NCI-H460 (cell line): ENCODE results near the gene LRRC63. TPM values are rescaled to one million over a fixed set of nuclear protein-coding genes. Genes with fewer than 3 reads are reported as not detected.
"Not testable (repeated sequence)": the region's sequence is repeated elsewhere in the genome, so short reads cannot be mapped to it uniquely, and the experiment has no call there.

ENCODE experiments used
- DNase-seq: peaks from one replicate; pipeline ENCODE4 v3.0.0-alpha.2; 2016; ENCODE audit warnings: low read depth; ENCODE audit errors: extremely low read depth
- total RNA-seq: library from RNA; depleted of rRNA; stranded (reverse); fragments of >200 nt; shearing (Covaris generic); gene quantifications from 2 replicates; pipeline ENCODE4 v1.2.3, GENCODE V29; 2014

The LRRC63 gene
- total RNA-seq, 1 experiment from 2014 or later: 25.2 TPM

- not testable (repeated sequence) for DNase-seq
These were observed 8.5 kb downstream of the LRRC63 start for GRCh38 chr13:46220234-46220633.

GRCh38 chr13:46229251-46229650, 17.5 kb downstream of the LRRC63 start:
- DNase-seq: no peak

- no peak for DNase-seq
These were observed 20.6 kb downstream of the LRRC63 start for GRCh38 chr13:46232281-46232680.

- DNase-seq: no peak
These were observed 23.6 kb downstream of the LRRC63 start for GRCh38 chr13:46235286-46235685.

GRCh38 chr13:46265292-46265691, 53.6 kb downstream of the LRRC63 start:
- no peak for DNase-seq

GRCh38 chr13:46267166-46267565, 55.4 kb downstream of the LRRC63 start:
- no peak for DNase-seq

- DNase-seq: no peak
These were observed 58.7 kb downstream of the LRRC63 start for GRCh38 chr13:46270416-46270815.

GRCh38 chr13:46274094-46274698, 62.5 kb downstream of the LRRC63 start:
- no peak for DNase-seq

GRCh38 chr13:46278474-46278873, 66.7 kb downstream of the LRRC63 start:
- no peak for DNase-seq

- DNase-seq: peak; percentile 23
These were observed 70.1 kb downstream of the LRRC63 start for GRCh38 chr13:46281779-46282178.

GRCh38 chr13:46283912-46284824, 72.4 kb downstream of the LRRC63 start:
- DNase-seq: not testable (repeated sequence)

GRCh38 chr13:46286972-46287371, 75.2 kb downstream of the LRRC63 start:
- DNase-seq: no peak

- DNase-seq: peak; percentile 63
These were observed 77.0 kb downstream of the LRRC63 start for GRCh38 chr13:46288570-46289259.

- no peak for DNase-seq
These were observed 77.7 kb downstream of the LRRC63 start for GRCh38 chr13:46289260-46289955.

GRCh38 chr13:46290434-46290833, 78.7 kb downstream of the LRRC63 start:
- no peak for DNase-seq

GRCh38 chr13:46293436-46293835, 81.7 kb downstream of the LRRC63 start:
- no peak for DNase-seq

GRCh38 chr13:46295491-46296114, 83.9 kb downstream of the LRRC63 start:
- peak; percentile 98 for DNase-seq

- DNase-seq: peak; percentile 85
These were observed 84.5 kb downstream of the LRRC63 start for GRCh38 chr13:46296115-46296822.

GRCh38 chr13:46296921-46297320, 85.2 kb downstream of the LRRC63 start:
- peak; percentile 97 for DNase-seq

- peak; percentile 87 for DNase-seq
These were observed 85.7 kb downstream of the LRRC63 start for GRCh38 chr13:46297361-46297811.
